Measurements from ENCODE around the gene SLC12A7.
"Not testable (repeated sequence)": the region's sequence is repeated elsewhere in the genome, so short reads cannot be mapped to it uniquely, and the experiment has no call there.

The SLC12A7 gene

DNA sequence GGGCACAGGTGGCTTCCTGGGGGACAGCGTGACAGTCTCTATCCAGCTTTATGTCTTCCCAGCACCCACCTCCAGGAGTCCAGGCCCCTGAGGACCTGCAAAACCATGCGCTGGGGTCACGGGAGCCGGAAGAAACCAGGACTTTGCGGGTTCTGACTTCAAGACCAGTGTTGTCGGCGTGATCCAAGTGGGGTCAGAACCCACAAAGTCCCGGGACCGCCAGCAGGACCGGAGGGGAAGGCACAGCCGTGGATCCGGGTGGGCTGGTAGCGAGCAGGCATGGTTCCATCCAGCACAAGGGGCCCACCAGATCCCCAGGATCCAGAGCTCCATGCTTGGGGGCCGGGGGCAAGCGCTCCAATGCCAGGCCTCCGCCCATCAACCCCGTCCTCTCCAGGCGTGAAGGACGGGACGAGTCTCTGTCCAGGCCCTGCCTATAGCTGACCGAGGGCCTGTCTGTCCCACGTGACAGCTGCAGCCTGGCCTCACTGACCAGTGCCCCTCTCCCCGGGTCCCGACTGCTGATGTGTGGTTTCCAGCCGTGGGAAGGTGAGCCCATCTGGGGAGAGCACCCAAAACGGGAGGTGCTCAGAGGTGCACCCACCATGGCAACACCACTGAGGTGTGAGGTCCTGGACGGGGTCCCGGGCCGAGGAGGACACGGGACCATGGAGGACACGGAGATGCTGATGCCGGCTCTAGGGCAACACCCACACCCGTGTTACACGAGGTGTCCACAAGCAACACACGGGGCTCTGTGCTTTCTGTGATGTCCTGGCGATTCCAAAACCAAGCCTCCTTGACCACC, 48.9 kb downstream of the SLC12A7 start:
- no peak for DNase-seq (ENCODE audit: low read depth)

DNA sequence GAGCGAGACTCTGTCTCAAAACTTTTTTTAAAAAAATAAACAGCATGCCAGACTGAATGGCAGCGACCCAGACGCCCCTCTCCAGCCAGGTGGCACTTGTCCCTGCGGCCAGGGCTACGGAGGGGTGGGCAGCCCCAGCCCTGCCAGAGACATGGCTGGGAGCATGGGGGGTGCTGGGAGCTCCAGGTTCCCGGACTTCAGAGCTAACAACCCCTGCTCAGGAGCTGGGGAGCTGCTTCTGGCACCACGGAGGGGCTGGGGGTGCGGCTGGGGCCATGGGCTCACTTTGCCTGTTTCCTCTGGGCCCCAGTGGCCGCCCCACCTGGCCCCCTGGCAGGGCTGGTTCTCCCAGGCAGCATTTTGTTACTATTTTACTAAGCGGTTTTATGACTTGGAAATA, 49.9 kb downstream of the SLC12A7 start:
- no peak for DNase-seq (ENCODE audit: low read depth)

DNA sequence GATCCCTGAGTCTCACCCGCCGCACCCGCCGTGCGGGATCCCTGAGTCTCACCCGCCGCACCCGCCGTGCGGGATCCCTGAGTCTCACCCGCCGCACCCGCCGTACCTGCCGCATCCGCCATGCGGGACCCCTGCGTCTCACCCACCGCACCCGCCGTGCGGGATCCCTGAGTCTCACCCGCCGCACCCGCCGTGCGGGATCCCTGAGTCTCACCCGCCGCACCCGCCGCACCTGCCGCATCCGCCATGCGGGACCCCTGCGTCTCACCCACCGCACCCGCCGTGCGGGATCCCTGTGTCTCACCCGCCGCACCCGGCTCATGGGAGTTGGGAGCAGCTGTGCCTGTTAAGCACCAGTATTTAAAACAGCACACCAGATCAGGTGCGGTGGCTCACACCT, 50.6 kb downstream of the SLC12A7 start:
- not testable (repeated sequence) for DNase-seq (ENCODE audit: low read depth)

DNA sequence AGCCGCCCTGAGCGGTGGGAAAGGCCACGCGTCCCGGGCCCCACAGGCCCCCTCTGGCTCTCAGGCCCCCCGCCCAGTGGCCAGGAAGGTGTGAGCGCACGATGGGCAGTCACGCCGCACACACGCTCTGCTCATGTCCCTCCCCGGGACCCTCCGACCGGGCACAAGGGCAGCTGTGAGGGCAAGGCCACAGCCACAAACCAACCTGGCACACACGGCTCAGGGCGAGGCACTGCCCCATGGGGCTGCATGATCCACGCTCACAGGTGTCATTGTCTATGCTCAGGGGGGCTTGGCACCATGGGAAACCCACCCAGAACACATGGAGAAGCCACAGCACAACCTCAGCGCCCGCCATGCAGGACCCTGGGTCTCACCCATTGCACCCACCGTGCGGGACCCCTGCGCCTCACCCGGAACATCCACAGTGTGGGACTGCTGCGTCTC, 51.3 kb downstream of the SLC12A7 start:
- no peak for DNase-seq (ENCODE audit: low read depth)

DNA sequence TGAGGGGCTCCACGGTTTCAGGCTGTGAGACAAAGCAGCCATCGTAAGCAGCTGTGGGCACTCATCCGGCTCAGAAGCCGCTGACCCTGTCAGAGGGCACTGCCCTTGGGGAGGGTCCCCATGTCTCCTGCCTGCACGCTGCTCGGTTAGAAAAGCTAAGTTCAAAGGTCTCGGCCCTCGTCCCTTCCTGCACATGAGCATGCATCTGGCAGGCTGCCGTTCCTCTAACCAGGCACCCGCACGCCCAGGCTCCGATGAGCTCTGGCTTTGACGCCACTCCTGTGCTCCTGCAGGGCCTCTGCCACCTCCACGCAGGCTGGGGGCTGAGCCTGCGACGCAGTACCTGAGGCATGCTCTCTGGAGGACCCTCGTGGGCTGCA, 52.0 kb downstream of the SLC12A7 start:
- no peak for DNase-seq (ENCODE audit: low read depth)

DNA sequence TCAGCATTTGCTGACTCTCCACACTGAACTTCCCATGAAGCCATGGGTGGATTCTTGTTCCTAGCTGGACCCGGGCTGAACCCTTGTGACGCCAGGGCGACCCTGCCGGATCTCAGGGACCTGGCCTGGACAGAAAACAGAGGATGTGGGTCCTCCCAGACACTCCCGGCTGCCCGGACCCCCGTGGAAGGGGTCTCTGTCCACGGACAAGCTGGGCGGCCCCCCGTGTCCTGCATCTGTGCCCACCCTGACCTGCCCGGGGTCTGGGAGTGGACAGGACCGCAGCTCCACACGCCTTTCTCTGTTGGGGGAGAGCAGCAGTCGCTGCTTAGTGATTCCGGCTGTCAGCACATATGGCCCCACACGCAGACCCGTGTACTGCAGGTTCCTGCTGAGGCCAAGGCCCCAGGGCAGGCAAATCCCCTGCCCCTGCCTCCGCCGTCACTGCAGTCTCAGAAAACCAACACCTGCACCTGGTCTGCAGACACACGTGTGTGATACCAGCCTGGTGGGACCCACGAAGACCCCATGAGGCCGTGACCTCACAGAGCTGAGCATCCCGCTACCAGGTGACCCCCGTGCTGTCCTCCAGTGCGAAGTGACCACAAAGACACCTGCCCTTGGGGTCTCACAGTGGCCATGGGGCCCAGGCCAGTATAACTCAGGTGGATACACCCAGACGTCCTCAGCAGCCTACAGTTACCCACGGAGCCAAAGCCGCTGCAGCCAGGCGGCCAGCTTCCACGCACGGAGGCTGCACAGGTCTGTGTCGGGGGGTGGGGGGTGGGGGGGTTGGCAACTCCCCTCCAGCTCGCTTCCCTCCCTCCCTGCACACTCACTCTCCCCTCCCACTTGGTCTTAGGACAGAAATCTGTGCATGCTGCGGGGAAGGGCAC, 52.6 kb downstream of the SLC12A7 start:
- DNase-seq (ENCODE audit: low read depth), result no peak

DNA sequence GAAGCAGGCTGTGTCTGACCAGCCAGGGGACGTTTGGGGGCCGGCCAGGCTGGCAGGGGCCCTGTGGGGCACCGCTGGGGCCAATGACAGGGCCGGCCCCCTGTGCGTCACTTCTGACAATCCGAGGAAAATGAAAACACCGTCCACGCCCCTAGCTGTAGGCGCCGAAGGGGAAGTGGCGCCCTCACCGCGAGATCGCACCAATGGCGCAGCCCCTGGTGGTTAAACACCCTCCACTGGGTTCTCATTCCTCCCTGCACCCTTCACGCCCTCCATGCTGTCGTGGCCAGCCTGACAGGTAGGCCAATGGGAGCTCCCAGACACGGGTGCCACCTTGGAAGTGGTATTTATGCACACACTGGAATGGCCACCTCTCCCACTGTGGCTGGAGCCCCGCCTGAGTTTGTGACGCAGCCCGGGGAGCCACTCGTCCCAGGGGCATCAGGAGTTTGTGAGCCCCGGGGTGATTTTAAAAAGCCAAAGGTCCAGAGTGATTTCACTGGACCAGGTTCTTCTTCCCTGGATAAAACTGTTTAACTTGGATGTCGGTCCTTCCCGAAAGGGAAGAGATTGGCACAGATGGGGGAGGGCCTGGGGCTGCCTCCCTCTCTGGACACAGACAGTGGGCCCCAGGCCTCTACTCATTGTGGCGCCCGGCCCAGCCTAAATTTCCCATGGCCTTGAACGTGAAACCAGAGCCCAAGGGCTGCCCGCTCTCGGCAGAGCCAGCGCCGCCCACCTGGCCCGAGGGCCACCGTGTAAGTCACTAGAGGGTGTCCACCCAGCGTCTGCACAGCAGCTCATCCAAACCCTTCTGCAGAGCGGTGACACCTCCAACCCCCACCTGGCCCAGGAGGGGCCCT, 53.5 kb downstream of the SLC12A7 start:
- no peak for DNase-seq (ENCODE audit: low read depth)

DNA sequence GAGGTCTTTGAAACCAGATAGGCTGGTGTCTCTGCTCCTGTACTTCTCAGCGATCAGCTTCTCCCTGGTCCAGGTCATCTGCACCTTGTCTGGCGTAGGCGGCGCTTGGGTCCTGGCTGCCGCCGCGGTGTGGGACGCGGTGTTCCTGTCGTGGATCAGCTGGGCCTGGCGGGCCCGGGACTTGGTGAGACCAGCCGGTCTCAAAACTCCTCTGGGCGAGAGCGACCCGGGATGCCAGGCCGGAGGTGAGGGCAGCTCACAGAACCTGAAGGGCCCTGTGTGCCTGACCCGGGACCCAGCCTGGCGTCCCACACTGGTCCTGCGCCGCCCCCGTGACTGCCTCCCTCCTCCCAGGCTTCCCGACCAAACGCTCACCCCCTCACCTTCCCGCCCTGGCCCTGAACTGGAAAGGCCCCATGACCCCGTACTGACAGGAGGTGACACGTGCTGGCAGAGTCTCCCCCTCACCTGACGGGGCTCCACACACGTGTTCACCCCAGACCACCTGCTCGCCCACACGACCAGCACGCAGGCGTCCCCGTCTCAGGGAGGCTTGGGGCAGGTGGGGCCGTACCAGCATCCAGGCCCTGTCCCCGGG, 54.3 kb downstream of the SLC12A7 start:
- DNase-seq (ENCODE audit: low read depth), result no peak

DNA sequence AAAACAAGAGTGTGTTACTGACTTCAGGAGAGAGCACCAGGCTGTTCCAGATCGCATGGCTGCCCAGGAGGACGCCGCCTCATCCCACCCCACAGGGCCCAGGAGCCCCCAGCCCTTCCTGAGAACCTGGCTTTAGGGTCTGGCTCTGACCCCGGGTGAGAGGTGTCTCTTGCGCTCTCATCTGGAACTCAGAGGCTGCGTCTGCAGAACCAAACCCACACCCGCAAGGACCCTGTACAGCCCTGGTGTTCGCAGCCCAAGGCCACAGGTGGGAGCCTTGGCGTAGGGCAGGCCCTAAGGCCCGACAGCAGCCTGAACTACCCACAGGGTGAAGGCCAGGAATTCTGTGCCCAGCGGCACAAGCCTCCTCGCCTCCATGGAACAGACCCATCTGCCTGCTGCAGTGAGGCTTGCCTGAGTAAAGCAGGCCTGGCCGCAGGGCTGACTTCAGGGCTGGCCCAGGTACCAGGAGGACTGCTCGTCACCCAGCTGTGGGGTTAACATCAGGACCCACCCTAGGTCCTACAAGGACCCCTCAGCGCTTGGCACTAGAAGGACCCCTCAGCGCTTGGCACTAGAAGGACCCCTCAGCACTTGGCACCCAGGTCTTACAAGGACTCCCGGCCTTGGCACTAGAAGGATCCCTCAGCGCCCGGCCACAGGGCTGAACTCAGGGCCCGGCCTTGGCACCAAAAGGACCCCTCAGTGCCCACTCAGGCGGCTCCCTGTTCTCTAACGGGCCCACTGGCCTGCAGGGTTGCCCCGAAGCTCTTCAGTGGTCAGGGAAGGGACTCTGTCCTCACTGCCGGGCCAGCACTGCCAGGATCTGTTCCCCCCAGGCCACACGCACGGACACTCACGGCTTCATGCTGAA, 55.0 kb downstream of the SLC12A7 start:
- DNase-seq (ENCODE audit: low read depth), result no peak

DNA sequence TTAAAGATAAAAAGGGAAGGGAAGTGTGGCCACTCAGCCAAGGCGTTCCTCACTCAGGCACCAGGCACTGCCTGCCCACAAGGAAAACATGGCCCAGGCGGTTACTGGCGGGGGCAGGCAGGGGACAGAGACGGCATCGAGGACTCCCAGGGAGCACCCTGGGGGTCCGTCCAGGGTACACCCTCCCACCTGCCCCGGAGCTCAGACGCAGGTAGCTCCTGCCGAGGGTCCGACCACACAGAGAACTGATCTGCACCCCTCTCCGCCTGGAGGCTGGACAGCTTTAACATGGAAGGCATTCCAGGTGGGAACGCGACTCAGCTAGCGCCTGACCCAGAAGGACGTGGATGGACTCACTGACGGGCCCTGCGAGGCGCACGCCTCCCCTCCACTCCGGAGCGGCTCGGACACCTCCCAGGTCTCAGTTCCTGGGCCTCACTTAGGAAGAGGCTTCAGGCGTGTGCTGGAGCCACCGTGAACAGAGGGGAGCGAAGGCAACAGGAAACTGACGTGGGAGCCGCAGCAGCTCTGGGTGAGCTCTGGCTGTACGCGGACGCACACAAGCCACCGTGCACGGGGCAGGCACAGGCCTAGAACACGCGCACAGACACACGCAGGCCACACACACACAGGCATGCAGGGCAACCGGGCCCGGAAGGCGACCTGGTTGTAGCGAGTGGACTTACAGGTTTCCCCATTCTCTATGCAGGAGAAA, 55.8 kb downstream of the SLC12A7 start:
- DNase-seq (ENCODE audit: low read depth), result no peak

DNA sequence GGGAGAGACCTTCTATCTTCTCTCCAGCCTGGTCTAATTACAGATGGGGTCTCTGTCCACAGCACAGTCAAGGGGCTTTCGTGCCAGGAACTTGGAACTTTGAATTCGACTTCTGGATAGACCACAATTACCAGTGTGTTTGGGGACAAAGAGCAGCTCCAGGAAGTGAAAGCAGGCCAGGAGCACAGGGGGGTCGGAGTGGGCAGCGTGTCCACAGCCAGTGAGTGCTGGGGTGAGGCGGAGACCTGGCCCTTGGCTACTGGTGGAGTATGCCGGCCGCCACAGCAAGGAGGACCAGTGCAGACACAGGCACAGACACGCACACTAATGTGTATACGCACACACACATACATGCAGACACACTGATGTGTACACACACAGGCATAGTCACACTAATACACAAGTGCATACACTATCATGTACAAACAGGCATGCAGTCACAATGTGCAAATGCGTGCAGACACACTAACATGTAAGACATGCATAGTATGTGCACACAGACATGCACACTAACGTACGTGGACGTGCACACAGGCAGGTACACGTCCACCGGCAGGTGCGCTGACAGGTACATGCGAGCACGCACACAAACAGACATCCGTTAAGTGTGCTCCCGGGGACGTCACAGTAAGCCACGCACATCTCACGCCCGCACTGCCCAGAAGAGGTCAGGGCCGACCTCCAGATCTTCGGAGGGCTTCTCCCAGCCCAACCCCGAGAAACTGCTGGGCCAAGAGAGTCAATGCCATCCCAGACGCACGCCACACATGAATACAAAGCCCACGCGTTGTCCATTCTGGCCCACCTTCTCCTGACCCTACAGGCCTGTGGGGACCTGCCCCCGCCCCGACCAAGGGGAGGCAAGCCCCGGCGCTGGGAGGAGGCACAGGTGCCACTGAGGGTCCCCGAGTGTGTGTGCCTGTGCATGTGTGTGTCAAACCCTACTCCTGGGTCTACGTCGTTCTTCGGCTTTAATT, 56.8 kb downstream of the SLC12A7 start:
- DNase-seq (ENCODE audit: low read depth), result no peak

DNA sequence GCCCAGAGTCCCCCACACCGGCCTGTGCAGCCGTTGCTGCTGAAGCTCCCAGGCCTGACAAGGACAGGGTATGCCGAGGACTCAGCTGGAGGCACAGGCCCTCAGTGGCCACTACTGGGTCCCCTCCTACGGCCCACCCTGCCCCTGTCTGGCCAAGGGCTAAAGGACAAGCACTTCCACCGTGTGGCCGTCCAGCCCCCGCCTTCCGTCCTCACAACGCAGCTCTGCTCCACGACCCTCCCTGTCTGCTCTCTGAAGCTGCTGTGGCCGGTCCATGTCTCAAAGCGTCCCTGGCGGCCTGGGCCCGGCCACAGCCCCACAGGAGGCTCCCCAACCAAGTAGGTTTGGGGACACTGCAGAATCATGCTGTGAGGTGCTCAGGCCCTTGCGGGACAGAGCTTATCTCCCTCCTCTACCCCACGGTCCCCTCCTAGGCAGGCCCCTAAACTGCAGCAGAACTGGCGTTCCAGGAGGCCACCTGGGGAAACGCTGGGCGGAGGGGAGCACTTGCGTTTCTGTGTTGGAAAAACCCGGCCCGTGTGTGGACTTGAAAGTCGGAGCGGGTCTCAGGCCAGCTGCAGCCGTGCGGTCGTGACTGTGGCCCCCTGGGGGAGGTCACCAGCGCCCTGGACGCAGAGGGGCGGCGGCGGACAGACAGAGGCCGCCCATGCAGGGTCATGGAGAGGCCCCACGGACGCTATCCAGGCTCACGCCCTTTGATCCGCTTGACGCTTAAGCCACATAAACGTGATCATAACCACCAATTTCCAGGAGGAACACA, 57.7 kb downstream of the SLC12A7 start:
- no peak for DNase-seq (ENCODE audit: low read depth)

DNA sequence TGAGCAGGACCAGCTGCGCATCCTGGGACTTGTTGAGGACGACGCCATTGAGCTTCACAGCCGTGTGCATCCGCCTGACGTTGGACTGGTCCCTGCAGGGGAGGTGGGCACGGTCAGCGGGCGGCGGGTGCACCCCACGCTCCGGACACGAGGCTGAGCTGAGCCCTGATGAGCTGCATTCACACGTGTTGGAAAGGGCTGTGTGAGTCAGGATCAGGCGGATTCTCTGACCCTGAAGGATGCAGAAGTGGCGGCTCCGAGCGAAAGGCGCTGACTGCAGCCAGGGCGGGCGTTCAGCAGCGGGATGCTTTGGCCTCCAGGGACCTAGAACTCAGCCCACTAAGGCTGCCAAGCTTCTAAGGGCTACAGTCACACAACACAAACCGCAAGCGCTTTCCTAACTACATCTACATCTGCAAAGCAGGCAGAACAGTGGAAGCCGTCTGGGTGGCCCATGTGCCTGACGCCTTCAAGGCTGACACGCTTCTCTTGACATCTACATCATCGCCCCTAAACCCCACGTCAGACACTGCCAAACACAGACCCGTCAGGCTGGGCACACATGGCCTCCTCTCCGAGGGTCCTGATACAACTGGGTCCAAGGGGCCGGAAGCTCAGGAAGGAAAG, 58.4 kb downstream of the SLC12A7 start:
- no peak for DNase-seq (ENCODE audit: low read depth)

DNA sequence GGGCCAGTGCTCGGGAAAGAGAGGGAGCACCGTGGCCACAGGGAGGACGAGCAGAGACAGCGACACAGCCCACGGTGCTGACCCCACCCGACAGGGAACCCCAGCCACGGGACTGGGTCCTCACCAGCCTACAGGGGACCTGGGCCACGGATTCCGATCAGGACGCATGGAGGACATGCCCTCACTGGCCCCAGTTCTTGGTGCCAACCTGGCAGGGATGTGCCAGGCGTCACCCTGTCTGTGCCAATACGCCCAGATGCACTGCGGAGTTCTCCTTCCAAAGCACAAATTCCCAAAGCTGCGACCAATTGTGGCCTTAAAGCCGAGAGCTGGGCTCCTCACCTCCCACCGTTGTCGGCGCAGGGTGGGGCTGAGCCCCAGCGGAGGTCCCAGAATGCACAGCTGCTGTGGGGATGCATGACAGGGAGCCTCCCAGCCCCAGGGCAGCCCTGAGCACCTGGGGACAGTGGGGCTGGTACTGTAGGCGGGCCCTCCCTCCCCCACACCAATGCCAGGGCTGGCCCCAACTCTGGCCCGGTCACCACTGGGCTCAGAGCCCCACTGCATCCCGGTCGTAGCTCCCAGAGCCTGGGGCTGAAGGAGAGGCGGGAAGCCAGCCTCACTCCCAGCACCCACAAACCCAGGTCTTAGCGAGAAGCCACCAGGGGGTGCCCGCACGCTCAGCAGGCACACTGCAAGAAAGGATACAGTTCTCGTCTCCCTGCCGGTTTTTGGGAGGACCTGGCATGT, 59.0 kb downstream of the SLC12A7 start:
- no peak for DNase-seq (ENCODE audit: low read depth)

DNA sequence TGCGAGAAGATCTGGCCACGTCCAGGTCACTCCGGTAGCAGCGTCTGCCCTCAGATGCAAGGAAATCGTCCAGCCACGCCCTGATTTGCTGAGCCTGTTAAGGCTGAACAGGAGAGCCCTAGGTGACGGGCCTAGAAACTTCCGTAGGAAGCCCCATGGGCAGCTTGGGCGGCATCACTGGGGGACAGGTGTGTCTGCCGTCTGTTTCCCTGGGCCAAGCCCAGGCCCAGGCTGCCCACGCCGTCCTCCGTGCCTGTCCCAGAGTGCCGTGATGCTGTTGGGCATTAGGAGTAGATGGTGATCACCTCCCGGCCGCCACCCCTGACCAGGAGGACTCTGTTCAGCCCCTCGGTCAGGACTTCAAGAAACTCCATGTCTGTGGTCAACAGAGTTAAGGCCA, 59.8 kb downstream of the SLC12A7 start:
- DNase-seq (ENCODE audit: low read depth), result no peak

DNA sequence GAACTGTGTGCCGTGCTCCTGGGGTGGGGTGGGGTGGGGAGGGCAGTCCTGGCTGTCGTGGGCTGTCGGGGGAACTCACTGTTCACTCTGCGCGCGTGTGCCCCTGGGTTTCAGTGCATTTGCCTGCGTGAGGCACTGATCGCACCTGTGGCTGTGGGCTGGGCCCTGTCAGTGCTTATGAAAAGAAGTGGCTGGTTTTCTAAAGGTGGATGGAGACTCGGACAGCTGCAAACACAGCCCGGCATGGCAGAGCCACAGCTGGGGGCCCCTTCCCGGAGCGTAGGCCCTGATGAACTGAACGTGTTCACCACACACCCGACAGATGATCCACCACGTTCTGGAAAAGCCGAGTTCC, 60.5 kb downstream of the SLC12A7 start:
- DNase-seq (ENCODE audit: low read depth), result no peak
